Eye (tissue), 1 donor: ENCODE measurements around the gene TTC7B.

Experiments
- DNase-seq: peaks from one replicate; pipeline ENCODE4 v3.0.0-alpha.2; 2015

The TTC7B gene

DNA sequence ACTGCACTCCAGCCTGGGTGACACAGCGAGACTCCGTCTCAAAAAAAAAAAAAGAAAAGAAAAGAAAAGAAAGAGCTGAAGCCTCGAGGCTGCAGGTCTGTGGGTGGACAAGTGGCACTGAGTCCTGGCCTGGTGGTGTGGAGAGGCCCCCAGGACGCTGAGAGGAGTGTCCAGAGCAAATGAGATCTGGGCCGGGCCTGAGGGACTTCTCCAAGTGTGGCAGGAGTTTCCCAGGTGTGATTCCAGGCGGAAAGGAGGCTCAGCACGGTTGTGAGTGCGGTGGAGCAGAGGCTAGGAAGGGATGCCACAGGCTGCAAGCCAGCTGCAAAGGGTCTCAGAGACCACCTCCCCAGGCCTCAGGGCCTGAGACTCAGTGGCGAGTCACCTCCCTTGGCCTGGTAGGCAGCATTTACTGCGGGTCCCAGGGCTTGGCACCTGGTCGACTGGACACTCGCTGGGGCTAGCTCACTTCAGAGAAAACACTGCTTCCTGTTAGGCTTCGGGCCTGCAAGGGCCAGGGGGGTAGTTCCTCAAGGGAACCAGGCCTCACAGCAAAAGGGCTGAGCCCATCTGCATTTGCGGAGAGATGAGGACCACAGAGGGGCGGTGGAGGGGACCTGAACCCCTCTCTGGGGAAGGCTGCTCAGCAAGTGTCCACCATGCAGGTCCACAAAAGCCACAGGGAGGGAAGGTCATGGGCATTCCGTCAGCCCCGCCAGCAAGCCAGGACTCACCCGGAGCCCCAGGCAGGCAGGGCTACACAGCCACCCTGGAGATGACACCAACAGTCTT, 11.7 kb downstream of the TTC7B start:
- no peak for DNase-seq

DNA sequence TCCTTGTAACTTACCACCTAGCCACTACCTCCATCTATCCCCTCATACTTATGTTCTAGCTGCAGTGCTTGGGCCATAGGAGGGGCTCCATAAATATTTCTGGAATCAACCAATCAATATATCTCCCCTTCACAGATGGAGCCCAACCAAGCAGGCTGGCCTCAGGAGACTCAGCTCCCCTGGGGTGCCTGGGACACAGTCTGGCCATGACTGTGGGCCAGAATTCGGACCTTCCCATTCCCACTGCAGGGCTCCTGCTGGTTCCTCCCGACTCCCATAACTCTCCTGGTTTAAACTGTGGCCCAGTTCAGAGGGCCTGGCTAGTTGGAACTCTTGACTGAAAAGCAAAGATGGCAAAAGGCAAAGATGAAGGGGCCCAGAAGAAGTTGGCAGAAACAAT, 13.0 kb downstream of the TTC7B start:
- DNase-seq = no peak

DNA sequence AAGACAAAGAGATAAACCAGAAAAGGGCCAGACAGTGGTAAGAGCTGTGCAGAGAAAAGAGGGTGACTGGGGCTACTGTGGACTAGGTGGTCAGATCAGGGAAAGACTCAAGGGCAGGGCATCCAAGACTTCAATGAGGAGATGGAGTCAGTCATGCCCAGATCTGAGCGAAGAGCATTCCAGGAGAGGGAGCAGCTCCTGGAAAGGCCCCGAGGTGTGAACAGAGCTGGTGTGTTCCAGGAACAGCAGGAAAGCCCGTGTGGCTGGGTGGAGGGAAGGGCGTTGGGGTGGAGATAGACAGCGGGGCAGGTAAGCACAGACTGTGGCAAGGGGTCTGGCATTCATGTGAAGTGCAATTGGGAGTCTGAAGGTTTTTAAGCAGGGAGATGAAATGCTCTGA, 16.8 kb downstream of the TTC7B start:
- DNase-seq = no peak

DNA sequence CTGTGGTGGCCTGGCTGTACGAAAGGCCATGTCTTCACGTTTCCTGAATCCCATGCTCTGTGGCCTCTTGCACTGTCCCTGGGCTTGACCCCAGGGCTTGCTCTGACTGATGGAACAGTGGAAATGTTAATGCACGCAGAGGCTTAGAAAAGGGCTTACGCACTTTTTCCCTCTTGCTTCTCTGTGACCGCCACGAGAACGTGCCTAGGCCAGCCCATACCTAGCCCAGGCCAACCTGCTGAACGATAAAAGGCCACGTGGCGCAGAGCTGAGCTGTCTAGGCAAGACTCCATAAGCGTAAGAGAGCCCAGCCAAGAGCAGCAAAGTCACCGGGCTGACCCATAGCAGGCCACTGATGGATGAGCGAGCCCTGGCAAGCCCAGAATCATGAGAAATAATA, 18.3 kb downstream of the TTC7B start:
- no peak for DNase-seq

DNA sequence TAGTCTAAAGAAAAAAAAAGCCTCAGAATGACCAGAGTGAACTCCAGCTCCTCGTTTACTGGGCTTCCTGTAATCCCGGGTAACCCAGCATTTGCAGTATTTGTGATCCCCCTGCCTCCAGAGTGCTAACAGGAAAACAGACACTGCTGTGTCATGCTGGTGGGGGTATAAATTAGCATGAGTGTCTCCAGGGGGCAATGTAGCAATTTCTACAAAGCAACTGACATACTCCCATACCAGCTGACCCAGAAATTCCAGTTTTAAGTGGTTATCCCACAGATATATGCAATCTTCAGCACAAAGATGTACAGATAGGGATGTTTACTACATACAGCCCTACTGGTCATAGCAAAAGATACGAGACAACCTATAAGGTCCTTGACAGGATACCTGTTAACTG, 18.8 kb downstream of the TTC7B start:
- no peak for DNase-seq

DNA sequence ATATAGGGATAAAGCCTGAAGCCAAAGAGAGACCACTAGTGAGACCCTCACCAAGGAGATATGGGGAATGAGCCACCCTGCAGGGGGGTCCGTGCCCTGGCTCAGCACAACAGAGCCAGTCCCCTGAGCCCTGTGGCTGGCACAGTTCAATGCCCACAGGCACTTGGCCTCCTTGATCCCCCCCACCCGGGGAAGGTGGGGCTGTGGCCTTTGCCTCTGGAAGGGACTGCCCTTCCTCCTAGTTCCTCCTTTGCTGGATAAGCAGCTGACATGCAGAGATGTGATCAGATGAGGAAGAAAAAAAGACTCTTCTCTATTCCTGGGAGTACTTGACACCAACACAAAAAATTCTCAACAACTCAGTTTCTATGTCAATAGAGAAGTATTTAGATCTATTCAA, 19.9 kb downstream of the TTC7B start:
- DNase-seq = no peak

DNA sequence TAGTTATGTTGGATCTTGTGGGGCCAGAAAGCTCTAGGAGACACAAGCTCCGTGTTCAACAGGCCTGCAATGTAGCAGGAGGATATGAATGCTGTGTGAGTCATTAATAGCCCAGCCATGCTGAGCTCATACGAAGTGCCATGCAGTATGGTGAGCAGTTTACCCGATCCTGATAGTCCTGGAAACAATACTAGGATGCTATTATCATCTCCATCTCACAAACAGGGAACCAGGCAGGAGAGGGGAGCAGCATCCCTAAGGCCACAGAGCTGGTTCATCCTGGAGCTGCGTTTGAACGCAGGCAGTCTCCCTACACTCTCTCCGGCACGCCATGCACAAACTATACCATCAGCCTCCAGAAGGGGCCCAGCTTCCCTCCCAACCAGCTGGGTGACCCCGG, 20.5 kb downstream of the TTC7B start:
- DNase-seq = no peak

DNA sequence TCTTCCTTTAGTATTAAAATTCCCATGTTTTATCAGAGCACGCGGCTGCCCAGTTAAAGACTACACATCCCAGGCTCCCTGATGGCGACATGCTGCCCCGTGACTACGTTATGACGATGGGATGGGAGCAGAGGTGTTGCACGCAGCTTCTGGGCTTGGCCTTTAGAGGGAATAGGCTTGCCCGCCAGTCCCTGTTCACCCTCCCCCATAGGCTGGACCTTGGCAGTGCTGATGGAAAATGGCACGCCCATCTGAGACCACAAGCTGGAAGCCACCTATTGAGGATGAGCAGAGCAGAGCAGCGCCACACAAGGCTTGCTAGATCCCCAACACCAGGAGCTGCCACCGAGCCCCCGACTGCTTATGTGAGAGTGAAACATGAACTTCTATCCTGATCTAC, 24.7 kb downstream of the TTC7B start:
- DNase-seq = no peak

DNA sequence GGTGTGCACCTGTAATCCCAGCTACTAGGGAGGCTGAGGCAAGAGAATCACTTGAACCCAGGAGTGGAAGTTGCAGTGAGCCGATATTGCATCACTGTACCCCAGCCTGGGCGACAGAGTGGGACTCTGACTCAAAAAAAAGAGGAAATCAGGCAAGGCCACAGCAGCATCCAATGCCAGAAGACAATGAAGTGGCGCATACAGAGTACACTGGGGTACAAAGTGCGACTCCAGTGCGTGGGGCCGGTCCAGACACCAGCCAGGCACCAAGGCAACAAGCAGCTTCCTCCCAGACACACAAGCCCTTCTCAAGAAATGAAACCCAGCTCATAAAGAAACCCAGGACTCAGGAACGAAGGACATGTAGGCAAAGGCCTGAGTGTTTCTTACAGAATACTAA, 28.2 kb downstream of the TTC7B start:
- DNase-seq = no peak

DNA sequence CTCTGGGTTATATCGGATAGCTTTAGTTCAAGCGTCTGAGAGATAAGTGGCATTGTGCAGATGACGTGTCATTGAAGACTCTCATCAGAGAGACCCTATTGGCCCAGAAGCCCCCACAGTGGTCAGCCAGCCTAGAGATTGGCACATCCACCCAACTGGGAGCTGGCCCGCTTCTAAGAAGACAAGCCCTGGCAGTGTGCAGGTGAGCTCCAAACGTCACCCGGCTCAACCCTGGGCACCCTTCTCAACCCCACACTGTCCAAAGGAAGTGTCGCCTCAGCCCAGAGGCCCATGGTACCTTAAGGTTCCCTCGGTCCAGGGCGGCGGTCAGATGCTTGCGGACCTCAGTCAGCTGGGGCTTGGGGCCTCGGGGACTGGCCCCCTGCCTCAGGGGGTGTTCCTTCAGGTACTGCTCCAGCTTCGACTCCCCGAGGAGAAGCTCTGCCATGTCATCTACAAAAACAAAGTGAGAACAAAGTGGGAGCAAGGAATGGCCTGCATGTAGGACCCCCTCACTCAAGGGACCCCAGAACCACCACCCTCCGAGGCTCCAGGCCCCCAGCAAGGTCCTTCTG, 30.3 kb downstream of the TTC7B start:
- DNase-seq = no peak

DNA sequence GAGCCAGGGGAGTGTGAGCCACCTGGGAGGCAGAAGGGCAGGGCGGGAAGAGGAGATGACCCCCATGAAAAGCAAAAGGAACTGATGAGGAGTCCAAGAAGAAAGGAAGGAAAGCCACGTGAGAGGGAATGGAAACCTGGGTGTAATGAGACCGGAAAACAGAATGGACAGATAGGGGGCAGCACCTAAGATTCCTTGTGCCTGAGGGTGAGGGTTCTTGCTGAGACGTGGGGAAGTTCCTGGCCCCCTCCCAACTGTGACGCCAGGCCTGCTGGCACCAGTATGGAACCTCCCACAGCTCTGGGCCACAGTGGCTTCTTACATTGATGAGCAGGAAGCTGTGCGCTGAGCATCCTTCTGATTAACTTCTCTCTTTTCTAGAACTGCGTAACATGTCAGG, 30.8 kb downstream of the TTC7B start:
- no peak for DNase-seq

DNA sequence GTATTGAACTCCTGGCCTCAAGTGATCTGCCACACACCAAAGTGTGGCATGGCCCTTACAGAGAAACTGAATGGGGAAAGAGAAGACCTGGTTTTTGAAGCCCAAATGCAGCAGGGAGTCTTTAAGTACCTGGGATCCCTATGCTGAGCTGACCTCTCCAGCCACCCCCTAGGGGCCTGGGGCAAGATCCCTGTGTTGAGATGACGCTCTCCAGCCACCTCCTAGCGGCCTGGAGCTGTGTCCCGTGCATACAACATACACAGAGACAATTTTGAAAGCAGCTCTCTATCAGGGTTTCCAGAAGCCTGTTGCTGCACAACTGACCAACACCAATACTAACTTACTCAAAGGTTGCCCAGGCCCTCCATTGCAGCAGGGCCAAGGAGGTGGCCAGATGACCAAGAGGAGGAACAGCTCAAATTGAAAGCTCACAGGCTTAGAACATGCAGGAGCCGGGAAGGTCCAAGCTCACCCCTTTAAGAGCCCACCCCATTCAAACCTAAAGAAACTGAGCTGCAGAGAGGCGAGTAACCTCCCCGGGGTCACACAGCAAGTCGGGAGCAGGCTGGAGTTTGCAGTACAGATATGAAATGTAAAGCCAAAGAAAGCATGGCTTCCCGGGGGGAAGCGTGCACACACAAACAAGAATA, 31.5 kb downstream of the TTC7B start:
- no peak for DNase-seq

DNA sequence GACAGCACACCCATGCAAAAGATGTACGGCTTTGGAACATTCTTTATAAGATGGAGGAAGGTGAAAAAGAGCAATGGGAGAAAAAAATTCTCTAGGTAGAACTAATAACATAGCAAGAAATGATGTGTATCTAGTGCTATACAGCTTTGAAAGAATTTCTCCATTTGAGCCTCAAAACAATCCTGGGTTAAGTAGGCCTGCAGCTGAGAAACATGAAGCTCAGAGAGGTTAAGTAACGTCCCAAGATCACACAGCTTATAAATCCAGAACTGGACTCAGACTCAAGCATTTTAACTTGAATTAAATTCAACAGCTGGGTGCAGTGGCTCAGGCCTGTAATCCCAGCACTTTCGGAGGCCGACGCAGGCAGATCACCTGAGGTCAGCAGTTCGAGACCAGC, 32.9 kb downstream of the TTC7B start:
- DNase-seq = no peak

DNA sequence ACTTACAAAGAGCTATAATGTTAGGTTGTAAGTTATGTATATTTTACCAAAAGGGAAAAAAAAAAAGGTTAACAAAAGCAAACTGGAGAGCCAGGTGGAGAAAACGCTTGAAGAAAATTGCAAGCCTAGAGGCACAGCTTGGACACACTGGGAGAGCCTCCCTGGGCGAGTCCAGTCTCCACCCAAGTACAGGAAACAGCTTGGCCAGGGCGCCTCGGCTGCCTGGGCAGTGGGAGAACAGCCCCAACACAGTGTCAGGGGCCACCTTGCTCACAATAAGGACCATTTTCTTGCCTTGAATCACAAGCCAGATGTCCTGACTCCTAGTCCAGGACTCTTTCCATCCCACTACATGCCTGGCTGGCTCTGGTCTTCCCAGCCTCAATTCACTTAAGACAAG, 33.3 kb downstream of the TTC7B start:
- DNase-seq = no peak

DNA sequence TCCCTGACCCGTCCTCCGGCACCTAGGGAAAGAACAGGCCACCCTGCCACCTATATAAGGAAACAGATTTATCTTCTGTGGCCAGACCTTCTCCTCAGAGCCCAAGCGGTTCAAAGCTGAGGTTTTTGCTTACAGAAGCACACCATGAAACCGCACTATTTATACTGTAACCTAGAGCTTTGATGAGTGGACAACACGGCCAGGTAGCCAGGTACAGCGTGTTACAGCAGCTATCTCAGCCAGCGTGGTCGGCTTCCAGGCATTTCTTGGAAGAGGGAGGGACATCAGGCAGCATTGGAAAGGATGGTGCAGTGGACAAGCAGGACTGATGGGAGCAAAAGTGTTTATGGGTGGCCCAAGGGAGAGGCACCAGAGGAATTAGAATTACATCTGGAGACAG, 34.4 kb downstream of the TTC7B start:
- DNase-seq = no peak

DNA sequence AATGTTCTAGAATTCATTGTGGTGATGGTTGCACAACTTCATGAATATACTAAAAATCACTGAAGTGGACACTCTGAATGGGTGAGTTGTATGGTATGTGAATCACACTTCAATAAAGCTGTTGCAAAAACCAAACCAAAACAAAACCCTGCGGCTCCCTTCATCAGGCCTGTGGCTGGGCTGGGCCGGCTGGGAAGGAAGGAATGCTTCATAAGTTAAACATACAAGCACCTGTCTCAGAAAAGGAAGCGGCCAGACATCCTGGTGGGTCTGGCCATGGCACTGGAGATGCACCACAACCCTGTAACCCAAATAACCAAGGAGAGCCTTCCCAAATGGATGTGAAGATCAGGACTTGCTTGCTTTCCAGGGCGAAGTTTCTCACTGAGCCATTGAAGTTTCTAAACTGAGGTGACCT, 34.9 kb downstream of the TTC7B start:
- no peak for DNase-seq

DNA sequence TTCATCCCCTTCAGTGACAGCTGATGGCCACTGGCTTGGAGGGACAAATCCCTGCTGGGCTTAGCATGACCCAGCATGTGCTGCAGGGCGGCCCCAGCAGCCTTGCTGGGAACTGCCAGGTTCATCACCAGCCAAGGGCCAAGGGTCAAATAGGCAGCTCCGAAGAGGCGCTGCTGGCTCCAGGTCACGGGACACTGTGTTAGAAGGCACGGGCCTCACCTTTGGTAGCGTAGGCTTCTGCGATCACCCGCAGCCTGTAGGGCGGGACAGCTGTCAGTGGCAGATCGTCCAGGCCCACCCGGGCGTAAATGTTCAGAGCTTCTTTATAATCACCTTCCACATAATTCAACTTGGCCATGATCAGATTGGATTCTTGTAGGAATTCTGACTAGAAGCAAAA, 35.7 kb downstream of the TTC7B start:
- DNase-seq = no peak

DNA sequence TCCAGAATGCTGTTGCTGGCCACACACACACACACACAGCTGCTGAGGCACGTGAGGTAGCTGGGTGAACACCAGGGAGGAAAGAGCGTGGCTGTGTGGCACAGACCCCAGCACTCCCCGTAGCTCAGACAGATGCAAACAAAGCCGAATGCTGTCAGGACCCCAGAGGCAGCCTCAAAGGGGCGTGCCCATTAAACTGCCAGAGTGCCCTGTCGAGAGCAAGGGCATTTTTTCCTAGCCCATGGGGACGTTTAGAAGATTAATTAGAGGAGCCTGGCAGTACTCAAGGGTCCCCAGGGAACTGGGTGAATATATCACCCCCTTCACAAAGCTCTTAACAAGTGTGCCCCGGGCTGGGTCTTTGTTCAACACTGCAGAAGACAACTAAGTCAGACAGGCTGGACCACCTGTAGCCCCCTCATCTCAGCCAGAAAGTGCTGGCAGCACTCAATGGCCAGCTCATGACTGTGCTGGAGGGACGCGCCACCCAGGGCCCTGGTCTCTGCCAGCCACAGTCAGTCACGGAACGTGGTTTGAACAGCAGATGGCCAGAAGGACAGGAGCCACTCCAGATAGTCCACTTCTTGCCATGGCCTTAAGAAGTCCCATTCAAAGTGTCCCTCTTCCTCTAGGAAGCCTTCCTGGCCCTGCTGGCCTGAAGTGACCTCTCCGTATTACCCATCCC, 37.5 kb downstream of the TTC7B start:
- peak; percentile 33 for DNase-seq

DNA sequence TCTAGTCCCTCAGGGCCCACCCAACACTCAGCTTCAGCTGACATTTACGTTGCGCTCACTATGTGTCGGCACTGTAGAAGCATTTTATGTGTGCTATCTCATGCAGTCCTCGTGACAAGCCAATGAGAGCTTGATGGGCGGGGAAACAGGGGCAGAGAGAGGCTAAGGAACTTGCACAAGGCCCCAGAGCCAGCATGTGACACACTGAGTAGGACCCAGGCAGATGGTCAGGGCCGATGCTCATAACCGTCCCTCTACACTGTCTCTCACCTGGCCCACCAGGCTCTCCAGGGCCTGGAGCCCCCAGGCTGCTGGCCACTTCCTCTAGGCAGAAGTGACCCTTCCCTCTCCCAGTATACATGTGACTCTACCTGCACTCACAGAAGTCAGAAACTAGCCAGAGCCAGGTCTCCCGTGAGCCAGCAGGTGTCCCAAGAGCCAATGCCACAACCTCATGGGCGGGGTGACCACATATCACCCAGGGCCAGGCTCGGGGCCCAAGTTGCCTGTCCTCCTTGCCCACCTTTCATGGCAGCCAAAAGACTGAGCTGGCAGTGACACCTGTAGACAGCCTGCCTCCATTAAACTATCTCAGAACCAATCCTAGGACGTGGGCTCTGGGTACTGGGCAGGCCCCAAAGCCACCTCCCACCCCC, 38.3 kb downstream of the TTC7B start:
- no peak for DNase-seq

DNA sequence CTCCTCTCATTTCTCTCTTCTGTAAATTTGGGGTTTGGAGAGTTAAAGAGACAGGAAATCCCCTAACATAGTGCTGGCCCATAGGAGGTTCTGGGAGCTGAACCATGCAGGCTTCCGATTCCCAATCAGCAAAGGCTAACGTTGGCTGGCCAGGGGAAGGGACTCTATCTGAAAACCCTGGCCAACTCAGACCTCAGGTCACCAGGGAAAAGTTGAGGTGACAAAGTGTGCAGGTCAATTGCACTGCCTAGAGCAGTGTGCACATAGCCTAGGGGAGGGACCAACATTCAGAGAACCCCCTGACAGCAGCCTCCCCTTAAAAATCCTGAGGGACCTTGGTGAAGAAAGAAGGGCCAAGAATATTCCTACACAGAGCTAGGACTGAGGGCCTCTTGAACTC, 38.9 kb downstream of the TTC7B start:
- no peak for DNase-seq

DNA sequence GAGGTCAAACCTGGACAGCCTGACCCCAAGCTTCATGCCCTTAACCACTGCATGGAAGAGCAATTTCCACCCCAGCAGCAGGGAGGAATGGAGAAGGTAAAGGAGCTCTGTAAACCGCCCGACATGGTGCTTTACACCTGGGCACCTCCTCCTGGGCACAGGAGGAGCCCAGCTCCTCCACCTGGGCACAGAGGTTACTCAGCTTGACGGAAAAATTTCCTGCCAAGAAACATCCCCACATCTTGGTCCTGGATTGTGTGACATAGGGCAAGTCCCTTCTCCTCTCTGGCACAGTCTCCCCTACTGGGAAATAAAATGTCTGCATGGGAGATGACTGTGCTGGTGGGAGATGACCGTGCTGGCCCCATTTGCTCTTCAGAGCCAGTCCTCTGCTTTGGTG, 40.8 kb downstream of the TTC7B start:
- DNase-seq = no peak

DNA sequence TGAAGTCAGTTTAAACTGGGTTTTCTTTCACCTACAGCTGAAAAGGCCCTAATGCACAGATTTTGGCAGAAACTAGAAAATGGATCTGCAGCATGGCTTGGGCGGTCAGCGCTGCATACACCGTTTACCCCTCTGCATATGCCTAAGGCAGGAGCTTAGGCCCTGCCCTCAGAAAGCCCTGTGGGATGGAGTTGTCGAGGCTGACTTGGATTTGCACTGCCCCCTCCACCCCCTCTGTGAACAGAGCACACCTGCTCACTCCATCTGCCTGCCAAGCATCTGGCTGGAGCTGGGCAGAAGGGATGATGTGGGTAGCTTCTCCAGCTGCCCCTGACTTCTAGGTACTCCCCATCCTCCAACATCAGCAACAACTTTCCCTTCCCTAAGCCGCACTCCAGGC, 41.9 kb downstream of the TTC7B start:
- DNase-seq = no peak

DNA sequence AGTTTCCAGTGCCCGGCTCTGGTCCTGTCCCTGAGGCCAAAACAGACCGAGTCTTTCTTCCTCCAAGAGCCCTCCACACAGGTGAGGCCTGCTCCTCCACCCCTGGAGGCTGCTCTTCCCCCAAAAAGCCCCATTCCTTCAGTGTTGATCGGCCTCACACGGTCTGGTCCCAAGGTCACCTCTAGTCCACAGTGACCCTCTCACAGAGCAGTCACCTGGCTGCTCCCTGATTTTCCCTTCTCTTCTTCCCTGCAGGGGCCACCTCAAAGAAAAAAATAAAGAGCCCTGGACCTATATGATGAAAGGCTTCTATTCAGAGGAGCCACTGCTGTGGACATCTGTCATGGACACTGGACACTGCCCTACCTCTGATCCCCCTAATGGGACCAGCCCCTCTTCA, 42.5 kb downstream of the TTC7B start:
- DNase-seq = no peak

DNA sequence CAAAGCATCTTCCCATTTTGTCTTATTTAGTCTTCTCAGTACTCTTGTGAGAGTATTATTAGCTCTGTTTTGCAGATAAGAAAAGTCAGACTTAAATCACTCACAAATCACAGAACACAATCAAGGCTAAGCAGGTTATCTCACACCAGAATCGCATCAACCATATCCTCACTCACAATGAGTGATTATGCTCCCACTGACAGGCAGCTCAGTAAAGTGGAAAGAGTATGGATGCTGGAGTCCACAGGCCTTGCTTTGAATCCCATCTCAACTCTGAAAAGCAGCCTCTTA, 43.1 kb downstream of the TTC7B start:
- no peak for DNase-seq
